Measurements from ENCODE around the gene EDRF1. TPM values are rescaled to one million over a fixed set of nuclear protein-coding genes. Genes with fewer than 3 reads are reported as not detected.
A peak's percentile ranks its signal among the peaks of the same experiment; 100 is the strongest.

EDRF1 gene
- total RNA-seq, 1 donor from 2014 or later, result 45.2 TPM

DNA sequence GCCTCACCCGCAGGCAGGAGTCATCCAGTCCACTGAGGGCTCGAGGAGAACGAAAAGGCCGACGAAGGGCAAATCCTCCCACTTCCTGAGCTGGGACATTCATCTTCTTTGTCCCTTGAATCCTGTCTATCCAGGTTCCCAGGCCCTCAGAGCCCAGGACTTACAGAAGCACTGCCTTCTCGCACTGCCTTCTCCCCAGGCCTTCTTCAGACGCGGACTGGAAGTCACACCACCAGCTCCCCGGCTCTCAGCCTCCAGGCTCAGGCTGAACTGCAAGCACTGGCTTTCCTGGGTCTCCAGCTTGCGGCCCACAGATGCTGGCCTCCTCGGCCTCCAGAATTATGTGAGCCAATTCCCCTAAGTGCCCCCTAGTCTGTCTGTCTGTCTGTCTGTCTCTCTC is 62.5 kb downstream of the EDRF1 start:
- no peak for DNase-seq (ENCODE audit: low spot score in 2 of 2)
- no peak for FAIRE-seq

DNA sequence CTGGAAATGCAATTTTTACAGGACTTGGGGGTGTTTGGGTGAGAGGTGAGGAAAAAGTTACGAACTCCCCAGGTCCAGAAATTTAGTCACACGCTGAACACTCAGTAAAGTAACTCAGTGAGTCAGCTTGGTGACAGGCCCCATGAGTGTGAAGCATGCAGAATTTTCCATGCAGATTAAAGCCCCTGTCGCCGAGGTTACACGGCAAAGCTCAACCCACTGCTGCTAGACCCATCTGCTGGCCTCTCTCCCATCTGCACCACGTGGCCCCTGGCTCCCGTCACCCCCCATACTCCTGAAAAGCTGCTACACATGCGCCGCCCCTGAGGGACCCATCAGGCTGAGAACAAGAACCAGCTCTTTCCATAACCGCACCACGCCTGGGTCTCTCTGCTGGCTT is 63.1 kb downstream of the EDRF1 start:
- no peak for FAIRE-seq
- DNase-seq (ENCODE audit: low spot score in 2 of 2), result no peak

DNA sequence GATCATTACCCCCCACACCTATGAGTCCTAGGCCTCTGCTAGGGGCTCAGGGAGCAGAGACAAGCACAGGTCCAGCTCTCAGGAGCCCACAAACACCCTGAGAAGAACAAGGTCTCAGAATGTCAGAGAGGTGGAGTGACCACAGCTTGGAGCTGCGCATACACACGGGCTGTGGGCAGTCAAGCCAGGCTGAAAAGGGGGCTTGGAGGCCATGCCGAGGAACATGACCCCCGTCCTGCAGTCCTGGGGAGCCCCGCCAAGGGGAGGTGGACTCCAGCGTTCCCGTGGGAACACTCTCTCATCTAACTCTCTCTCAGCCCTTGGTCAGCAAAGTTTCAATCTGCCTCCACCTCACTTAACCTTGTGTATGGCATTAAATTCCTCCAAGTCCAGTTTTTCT is 63.9 kb downstream of the EDRF1 start:
- no peak for DNase-seq (ENCODE audit: low spot score in 2 of 2)
- FAIRE-seq, result no peak

DNA sequence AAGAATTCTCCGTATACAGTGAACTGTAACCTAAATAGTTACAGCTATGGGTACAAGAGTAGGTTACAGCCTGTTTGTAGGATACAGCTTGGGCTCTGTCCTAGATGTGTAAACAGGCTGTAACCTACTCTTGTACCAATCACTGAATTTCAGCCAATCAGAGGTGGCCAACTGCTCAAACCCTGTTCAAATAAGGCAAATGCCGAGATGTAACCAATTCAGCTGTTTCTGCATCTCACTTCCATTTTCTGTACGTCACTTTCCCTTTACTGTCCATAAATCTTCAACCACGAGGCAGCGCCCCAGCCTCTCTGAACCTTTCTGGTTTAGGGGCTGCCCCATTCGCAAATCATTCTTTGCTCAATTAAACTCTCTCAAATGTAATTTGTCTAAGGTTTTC is 64.4 kb downstream of the EDRF1 start:
- no peak for FAIRE-seq
- no peak for DNase-seq (ENCODE audit: low spot score in 2 of 2)

DNA sequence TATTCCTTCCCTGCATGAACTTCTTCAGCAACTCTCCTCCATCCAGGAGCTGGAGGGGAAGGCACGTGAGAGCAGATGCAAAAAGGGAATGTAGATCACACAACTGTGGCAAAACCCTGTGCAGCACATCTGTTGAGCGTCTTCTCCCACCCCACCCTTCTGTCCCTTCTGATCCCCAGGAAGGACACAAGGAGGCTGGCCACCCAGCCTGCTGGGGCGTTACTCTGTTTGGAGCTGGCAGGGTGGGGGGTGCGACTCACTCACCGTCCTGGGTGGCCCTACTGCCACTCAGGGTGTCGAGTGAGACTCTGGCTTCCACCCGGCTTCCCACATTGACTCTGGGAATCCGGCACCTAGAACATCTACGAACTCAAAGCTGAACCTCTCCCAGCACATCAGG is 66.3 kb downstream of the EDRF1 start:
- DNase-seq (ENCODE audit: low spot score in 2 of 2) (no peak), FAIRE-seq (no peak)

DNA sequence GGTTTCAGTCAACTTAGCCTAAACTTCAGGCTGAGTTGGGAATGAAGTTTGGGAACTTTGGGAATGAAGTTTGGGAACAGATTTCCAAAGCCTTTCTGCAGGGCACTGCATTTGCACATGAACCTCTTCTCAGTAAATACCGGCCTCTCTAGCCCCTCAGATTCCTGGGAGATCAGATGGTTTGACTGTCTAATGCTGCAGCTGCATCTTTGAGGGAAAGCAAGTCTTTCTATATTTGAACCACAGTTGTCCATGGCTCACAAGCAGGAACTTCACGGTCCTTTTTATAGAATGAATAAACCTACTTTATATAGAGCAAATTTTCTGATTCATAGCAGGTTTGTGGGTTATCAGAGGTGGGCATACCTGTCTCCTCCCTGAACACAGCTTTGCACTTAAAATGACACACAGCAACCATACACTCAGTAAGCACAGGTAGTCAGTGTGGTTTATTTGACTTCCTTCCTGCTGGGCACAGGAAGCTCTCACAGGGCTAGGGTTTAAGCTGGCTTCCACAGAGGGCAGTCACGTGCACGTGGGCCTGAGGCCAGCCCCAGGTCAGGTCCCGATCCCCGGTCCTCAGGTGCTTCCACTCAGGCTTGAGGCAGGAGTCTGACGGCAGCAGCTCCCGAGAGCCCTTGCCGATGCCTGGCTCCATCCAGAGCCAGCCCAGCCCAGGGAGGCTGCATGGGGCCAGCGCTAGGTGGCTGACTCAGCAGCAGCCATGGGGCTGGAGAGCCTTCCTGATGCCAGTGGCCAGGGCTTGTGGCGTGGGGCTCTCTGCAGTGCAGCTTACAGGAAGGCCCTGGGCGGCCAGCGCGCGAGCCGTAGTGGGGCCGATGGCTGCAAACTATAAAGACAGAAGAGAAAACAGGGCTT is 68.9 kb downstream of the EDRF1 start:
- DNase-seq (ENCODE audit: low spot score in 2 of 2), result no peak
- no peak for FAIRE-seq

DNA sequence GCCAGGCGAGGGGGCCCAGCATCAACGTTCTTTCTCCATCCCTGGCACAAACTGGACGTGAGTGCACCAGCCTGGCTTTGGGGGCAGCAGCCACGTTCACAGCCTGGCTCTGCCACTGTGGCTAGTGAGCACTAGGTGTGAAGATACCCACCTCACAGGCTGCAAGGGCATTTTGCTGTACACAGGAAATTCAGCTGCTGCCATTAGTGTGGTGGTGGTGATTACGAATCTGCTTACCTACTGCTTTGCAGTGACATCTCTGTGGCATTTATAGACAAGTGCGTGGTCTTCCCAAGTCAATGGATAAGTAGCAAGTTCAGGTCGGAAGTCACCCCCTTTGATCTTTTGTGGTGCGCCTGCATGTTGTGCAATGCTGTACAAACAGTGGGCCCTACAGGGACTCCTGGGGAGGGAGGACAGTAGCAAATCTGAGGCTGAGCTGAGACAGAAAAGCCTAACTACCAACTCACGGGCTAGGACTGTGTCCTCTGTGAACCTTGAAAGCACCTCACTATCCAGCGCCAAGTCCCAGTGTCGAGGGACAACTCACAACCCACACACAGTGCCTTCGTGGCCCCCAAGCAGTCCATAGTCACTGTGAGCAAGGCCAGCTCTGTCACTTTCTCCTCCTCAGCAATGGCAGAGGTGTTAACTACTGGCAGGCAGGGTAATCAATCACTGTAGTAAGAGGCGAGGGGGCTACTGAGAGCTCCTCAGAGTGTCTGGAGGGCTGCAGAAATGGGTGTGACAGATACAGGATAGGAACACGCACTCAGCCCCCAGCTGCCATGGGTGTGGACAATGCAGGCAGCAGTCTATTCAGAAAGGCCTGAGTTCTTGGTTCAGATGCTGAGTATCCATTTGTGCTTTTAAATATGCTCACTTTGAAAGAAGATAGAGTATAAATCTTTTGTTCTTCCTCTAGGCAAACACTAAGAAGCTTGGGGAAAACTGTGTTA is 73.1 kb downstream of the EDRF1 start:
- no peak for FAIRE-seq
- no peak for DNase-seq (ENCODE audit: low spot score in 2 of 2)

DNA sequence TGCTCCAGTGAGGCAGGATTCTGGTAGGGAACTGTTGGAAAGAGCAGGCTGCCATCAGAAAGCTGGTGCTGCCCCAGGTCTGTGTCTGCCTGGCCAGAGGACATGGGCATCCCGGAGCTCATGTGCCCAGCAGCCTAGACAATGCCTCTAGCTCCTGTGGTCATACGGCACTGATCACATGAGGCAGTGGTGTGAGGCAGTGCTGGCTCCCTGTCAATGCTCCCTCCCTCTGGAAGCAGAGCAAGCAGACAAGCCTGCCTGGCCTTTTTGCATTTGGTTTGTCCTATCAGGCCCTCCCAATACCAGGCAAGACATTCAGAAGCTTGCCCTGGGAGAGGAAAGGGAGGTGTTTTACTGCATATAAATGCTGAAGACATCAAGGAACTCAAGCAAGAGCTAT is 75.6 kb downstream of the EDRF1 start:
- DNase-seq (ENCODE audit: low spot score in 2 of 2) (peak; percentile 55 to 63), FAIRE-seq (no peak)

DNA sequence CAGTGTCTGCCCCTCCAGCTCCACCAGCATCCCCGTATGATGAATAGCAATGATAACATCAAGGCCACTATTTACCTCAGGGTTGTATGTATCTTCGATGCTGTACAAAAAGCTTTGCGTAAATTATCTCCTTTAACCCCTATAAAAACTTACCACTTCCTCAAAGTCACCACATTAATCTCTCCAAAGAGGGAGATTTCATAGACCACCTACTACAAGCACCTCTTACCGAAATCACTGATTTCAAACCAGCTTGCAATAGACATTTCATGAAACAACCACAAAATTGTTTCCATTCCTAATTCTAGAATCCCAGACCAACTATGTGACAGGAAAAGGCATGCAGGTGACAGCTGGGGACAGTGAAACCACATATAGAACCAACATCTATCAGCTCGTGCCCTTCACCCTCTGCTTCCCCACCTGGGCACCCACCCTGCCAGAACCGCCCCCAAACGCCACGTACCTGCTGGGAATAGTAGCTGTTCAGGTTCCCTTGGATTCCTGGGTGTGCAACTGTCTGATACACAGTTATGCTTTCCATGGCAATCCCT is 76.2 kb downstream of the EDRF1 start:
- DNase-seq (ENCODE audit: low spot score in 2 of 2) (no peak), FAIRE-seq (no peak)

DNA sequence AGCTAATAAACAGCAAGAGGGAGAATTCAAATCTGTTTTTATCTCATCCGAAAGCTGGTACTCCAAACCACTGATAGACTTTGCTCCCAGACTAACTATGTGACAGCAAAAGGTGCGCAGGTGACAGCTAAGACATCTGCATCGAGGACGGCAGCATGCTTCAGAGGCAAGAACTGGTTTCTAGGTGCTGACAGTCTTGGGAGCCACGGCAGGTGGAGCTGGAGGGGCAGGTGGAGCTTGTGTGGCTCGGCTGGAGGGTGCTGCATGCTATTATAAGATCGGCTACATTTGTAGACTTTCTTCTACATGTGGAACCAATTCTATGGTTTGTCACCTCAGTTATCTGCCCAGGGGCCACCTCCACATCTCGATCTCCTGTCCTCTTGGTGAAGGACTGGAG is 77.9 kb downstream of the EDRF1 start:
- DNase-seq (ENCODE audit: low spot score in 2 of 2), result no peak
- no peak for FAIRE-seq

DNA sequence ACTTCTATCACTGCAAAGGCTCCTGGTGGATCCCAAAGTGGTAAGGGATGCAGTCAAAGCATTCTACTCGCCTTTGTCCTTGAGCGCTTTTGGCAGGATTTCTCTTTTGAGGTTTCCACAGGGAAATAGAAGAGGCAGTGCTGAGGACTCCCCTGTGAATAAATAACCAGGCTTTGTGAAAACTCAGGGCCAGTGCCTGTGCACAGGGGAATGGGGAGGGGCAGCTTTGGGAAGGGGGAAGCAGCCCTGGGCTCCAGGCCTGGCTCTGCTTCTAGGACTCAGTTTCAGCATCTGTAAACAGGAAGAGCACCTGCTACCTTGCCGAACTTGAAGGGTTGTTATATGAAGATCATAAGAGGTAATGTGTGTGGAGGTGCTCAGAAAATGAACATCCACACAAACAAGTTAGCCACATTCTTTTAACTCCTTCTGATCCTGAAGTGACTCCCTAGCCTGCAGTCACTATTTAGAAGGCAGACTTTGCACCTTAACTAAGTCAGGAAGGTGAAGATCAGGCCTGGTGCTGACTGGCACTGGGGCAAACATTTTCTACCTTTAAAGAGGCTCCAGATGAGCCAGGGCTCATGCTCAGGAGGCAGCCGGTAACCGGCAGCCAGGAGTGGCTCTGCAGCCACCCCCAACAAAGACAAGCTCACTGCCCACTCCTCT is 78.6 kb downstream of the EDRF1 start:
- FAIRE-seq, result no peak
- DNase-seq (ENCODE audit: low spot score in 2 of 2), result no peak

DNA sequence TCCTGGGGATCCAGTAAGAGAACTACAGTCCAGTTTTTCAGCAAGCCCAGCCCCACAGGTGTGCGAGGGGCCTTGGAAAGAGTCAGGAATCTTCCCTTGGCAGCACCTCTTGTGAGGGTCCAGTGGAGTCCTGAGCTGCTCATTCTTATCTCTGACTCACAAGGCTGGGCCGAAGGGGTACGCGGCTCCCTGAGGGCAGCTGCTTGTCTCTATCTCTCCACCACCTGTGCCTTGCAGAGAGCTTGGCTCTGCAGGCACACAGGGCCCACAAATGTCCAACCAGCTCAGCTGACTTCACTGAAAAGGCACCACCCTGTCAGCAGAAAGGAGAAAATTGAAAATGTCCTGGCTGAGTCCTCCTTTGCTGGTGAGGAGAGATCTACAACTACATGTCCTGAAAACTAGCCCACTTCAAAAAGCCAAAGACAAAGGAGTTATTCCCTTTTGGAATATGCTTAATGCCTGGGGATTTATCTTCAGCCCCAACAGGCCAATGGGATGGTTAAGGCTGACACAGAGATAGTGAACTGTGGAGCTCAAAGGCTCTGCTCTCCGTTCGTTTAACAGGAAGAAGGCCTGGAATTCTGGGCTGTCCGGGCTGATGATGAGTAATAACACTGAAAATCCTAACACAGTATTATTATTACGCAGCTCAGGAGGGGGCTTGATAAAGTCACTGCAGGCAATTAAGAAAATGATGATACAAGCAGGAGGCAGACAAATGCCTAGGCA is 80.1 kb downstream of the EDRF1 start:
- DNase-seq (ENCODE audit: low spot score in 2 of 2) (no peak), FAIRE-seq (no peak)

DNA sequence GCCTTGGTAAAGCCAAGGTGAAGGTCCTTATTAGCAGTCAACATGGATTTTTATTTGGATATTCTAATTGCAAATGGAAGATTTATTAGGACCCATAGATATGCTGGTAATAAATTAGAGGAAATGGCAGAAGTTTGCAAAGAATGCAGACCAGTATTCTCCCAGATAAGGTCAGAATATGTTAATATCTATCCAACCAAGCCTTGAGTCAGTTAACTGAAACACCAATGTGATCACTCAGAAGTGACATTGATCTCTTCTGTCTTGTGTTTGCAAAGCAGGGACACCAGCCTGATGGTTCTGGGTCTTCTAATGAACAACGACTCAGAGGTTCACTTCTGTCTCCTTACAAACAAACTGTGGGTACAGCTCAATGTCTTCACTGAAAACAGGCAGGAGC is 82.1 kb downstream of the EDRF1 start:
- DNase-seq (ENCODE audit: low spot score in 2 of 2) (no peak), FAIRE-seq (no peak)

DNA sequence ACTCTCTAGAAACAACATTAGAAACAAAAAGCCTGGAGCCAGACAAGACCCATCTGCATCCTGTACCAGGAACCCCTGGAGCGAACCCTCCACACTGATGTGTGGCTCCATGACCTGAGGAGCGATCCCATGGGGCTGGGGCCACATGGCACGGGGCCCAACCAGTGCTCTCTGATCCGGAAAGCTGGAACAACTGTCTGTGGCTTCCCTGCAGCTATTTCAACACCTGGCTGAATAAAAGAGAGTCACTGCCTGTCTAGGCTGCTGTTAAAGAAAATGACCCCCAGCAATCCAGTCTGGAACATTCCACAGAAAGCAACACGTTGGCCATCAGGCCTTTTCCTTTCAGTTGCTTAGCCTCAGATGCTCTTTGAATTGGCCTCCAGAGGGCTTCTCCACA is 82.6 kb downstream of the EDRF1 start:
- FAIRE-seq (no peak), DNase-seq (ENCODE audit: low spot score in 2 of 2) (no peak)

DNA sequence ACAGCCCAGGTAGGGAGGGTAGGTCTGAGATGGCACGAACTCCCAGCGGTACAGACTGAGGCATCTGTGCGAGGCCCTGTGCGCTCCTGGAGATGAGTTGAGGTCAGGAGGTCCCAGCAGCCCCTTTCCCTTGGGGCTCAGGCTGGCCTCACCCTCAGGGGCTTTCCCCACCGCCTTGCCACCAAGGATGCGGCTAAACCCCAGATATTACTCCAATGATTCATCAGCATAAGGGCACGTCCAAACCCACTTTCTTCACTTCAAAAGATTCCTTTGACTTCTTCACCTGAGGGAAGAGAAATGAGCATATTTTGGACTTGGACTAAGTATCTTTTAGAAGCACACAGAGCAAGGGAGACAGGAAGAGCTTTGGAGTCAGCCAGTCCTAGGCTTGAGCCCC is 83.2 kb downstream of the EDRF1 start:
- FAIRE-seq, result no peak

DNA sequence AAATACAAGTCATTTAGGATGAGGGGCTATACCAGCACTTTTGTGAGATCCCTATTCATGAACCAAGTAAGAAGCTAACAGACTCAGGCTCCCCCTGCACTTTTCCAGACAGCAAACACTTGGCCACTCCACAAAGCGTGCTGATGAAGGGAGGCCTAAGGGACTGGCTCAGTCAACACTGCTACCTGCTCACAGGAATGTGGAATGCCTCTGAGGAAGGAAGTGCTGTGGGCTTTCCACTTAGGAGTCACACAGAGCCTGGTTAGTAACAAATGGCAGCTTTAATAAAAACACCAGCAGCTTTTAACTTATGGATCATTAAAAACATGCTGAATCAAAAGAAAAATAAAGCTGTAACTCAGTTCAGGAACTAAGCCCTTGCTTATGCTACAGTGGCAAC is 88.5 kb downstream of the EDRF1 start:
- no peak for DNase-seq (ENCODE audit: low spot score in 2 of 2)
- FAIRE-seq, result no peak

More for the DNA sequence above, 83.2 kb downstream of the EDRF1 start:
- no peak for DNase-seq (ENCODE audit: low spot score in 2 of 2)

DNA sequence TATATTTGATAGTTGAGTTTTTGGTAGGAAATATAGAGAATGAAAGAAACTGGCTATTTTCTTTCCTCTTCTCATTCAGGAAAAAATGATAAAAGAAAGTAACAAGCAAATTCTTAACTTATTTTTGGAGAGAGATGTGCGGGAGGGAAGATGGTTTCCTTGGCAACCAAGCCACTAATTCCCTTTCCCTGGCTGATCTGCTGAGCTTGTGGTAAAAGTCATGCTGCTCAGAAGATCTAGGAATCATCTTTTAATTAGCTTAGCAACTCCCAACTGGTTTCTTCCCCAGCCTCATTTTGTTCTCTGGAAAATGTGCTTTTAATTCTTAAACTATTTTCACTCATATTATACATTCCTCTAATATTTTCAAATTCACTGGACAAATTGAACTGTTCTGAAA is 91.7 kb downstream of the EDRF1 start:
- no peak for FAIRE-seq
- DNase-seq (ENCODE audit: low spot score in 2 of 2), result no peak

DNA sequence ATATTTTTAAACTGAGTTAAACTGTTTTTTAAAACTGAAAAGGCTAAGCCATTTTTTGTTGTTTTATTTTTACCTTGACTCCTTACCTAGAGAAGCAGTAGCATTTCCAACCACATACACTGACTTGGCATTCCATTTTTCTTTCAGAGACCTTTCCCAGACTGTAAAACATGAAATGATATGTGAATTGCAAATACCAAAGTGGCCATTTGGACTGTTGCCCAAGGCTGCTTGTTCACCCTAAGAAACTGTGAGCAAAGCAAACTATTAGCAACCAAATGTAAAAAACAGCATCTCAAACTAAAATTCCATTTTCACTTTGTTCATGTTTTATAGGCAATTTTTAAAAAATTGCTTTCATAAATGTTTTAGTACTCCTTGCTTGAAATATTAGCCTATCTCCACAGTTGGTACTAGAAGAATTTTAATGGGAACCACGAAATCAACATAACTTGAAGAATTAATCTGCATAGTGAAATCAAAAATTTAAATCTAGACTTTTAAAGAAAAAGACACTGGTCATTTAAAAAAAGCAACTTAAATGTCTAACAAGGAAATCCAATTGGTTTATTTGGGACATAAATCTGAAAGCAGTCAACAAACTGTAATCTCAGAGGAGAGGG is 92.7 kb downstream of the EDRF1 start:
- no peak for DNase-seq (ENCODE audit: low spot score in 2 of 2)
- FAIRE-seq, result no peak
